K562 (cell line): Measurements from ENCODE around the gene BCL2L13. TPM values are rescaled to one million over a fixed set of nuclear protein-coding genes. Genes with fewer than 3 reads are reported as not detected.
A peak's percentile ranks its signal among the peaks of the same experiment; 100 is the strongest.

ENCODE experiments used
- GTF2B ChIP-seq: IDR thresholded peaks from 2 replicates; pipeline ENCODE4 v1.6.1; 2011; ENCODE audit not compliant: insufficient read length; ENCODE audit errors: extremely low read depth
- GTF2E2 ChIP-seq: fragments of 200-800 bp; sonication (Bioruptor generic); IDR thresholded peaks from 2 replicates; pipeline ENCODE4 v1.6.1; 2016; ENCODE audit warnings: missing genetic modification characterization, missing compliant biosample characterization
- RBM15 ChIP-seq: fragments of 200-400 bp; formaldehyde crosslinking; IDR thresholded peaks from 2 replicates; pipeline ENCODE4 v1.6.1; 2018; ENCODE audit warnings: mild to moderate bottlenecking, low read length, moderate library complexity; ENCODE audit not compliant: insufficient read depth
- REST ChIP-seq, 2 experiments: fragments of 450-650 bp; formaldehyde crosslinking in 1 of 2; IDR thresholded peaks; 2 replicates each; pipeline versions ENCODE4 v1.4.0 to v1.6.1; 2014 to 2020; ENCODE audit warnings: mild to moderate bottlenecking in 2 of 2, borderline replicate concordance in 1 of 2, low read depth in 1 of 2
- TAF15 ChIP-seq: fragments of 200-400 bp; formaldehyde crosslinking; IDR thresholded peaks from 2 replicates; pipeline ENCODE4 v1.6.1; 2017; ENCODE audit warnings: mild to moderate bottlenecking, low read depth, low read length, moderate library complexity
- XRCC4 ChIP-seq: IDR thresholded peaks from one replicate; pipeline ENCODE4 v1.6.1; 2011; ENCODE audit not compliant: insufficient read depth, insufficient read length; ENCODE audit errors: extremely low read depth
- ZNF146 ChIP-seq: IDR thresholded peaks from one replicate; pipeline ENCODE4 v1.6.1; 2018; ENCODE audit warnings: missing compliant biosample characterization; ENCODE audit not compliant: unreplicated experiment
- ZNF395 ChIP-seq: fragments of 200-800 bp; sonication (Bioruptor generic); IDR thresholded peaks from 2 replicates; pipeline ENCODE4 v1.6.1; 2017; ENCODE audit warnings: missing genetic modification characterization, missing compliant biosample characterization
- ZNF431 ChIP-seq: sonication (generic); formaldehyde crosslinking; IDR thresholded peaks from 2 replicates; pipeline ENCODE4 v1.8.0; 2022; ENCODE audit warnings: mild to moderate bottlenecking, missing genetic modification reagents
- ZNF609 ChIP-seq: sonication (generic); formaldehyde crosslinking; IDR thresholded peaks from 2 replicates; pipeline ENCODE4 v1.8.1; 2023; ENCODE audit warnings: missing genetic modification reagents, mild to moderate bottlenecking, borderline replicate concordance
- polyA plus RNA-seq, 8 experiments: library from polyadenylated mRNA; depleted of rRNA in 4 of 8; stranded (reverse) in 5 of 8; unstranded in 3 of 8; fragments of >200 nt; fragmentation: Nextera tagmentation in 2 of 8; fragmentation: Illumina TruSeq in 1 of 8; extraction: Ambion mirVana in 2 of 8; extraction: Trizol in 1 of 8; gene quantifications; 2 replicates each; pipeline versions ENCODE4 v1.2.1 to v1.2.3, GENCODE V29; 2011 to 2014; ENCODE audit warnings: inconsistent platforms in 1 of 8, missing spikeins in 1 of 8
- total RNA-seq, 7 experiments: library from RNA; depleted of rRNA in 6 of 7; stranded (reverse); fragments of >200 nt in 6 of 7; fragmentation: Illumina TruSeq in 2 of 7; extraction: Trizol in 2 of 7; gene quantifications; 2 replicates each; pipeline versions ENCODE4 v1.2.1 to v1.2.3, GENCODE V29; 2011 to 2021; ENCODE audit warnings: low replicate concordance in 1 of 7

BCL2L13 gene
- total and polyA plus RNA-seq, 9 of the 15 experiments (the other 6 are each of a cell fraction or from before 2014, with no cell fraction given): 41.5 to 63.4 (median 56.5) TPM

- TF ChIP-seq GTF2E2 (tag): no peak; the same call in none of the 2 replicates
- TF ChIP-seq REST (IDR thresholded peaks at IDR 0.05; ENCODE audit: borderline replicate concordance): peak; percentile 93
- TF ChIP-seq REST (CRISPR knock-in tag; IDR thresholded peaks at IDR 0.05; ENCODE audit: low read depth): peak; percentile 68; the same call in 1 of the 2 replicates
- no peak for TF ChIP-seq XRCC4
- no peak for TF ChIP-seq ZNF609 (CRISPR knock-in tag)
- no peak for TF ChIP-seq ZNF431 (CRISPR knock-in tag)
- TF ChIP-seq TAF15: no peak
- TF ChIP-seq ZNF395 (CRISPR knock-in tag): no peak
- no peak for TF ChIP-seq GTF2B
- TF ChIP-seq RBM15: no peak
- no peak for TF ChIP-seq ZNF146 (CRISPR knock-in tag)
These were observed 10.0 kb upstream of the BCL2L13 start, which contains the start of gene ATP6V1E1 (continued) for GRCh38 chr22:17628406-17629172.
